Esophagus squamous epithelium (tissue), 5 donors: Measurements from ENCODE around the gene LIPM. TPM values are rescaled to one million over a fixed set of nuclear protein-coding genes. Genes with fewer than 3 reads are reported as not detected.

Experiments
- DNase-seq: peaks from one replicate; lab custom pipeline; 2025; lab: John Stamatoyannopoulos, UW
- H3K27ac ChIP-seq, 4 donors: fragments of 200-600 bp; sonication (generic); one replicate each; pipeline ENCODE4 v1.5.1; 2016 to 2019; ENCODE audit warnings: mild to moderate bottlenecking in 1 of 4
- H3K27me3 ChIP-seq, 4 donors: fragments of 200-600 bp; sonication (generic); 1 replicate in 3 of 4; 2 replicates in 1 of 4; pipeline versions ENCODE4 v1.5.1 to v1.6.0; 2017 to 2021; ENCODE audit warnings: antibody characterized with exemption in 1 of 4
- H3K36me3 ChIP-seq, 3 donors: fragments of 200-600 bp; sonication (generic); one replicate each; pipeline ENCODE4 v1.5.1; 2016 to 2019
- H3K4me1 ChIP-seq, 3 donors: fragments of 200-600 bp; sonication (generic); one replicate each; pipeline ENCODE4 v1.5.1; 2017 to 2019
- H3K4me3 ChIP-seq, 4 donors: fragments of 200-600 bp; sonication (generic); 1 replicate in 3 of 4; 2 replicates in 1 of 4; pipeline ENCODE4 v1.5.1; 2016 to 2019; ENCODE audit warnings: mild to moderate bottlenecking in 2 of 4, moderate library complexity in 1 of 4
- H3K9me3 ChIP-seq, 3 donors: fragments of 200-600 bp; sonication (generic); one replicate each; pipeline ENCODE4 v1.5.1; 2016 to 2019
- POLR2A ChIP-seq, 4 donors: fragments of 450-650 bp; IDR thresholded peaks; one replicate each; pipeline ENCODE4 v1.6.1; 2017; ENCODE audit warnings: antibody characterized with exemption in 4 of 4, mild to moderate bottlenecking in 4 of 4, moderate library complexity in 3 of 4
- WGBS, 2 donors: methylation state at CpG; one replicate each; pipeline ENCODE4 v1.1.5; 2018; 5-methylcytosine and 5-hydroxymethylcytosine counted together
- intact Hi-C: fragments of 100-400 bp; cut with DNase I; formaldehyde crosslinking; loops from one replicate; pipeline ENCODE4 v1.15.0; 2022
- total RNA-seq, 4 donors: library from RNA; depleted of rRNA; stranded (reverse); fragments of >200 nt; gene quantifications; one replicate each; pipeline ENCODE4 v1.1.0, GENCODE V29; 2016
- TF ChIP-seq, protein P1 (sequence below), 6 experiments: fragments of 450-650 bp in 4 of 6; fragments of 200-600 bp in 2 of 6; sonication (generic) in 2 of 6; IDR thresholded peaks; one replicate each; pipeline ENCODE4 v1.5.1; 2016 to 2019; ENCODE audit warnings: antibody characterized with exemption in 6 of 6, mild to moderate bottlenecking in 4 of 6, moderate library complexity in 4 of 6
- donor health status: DM: yes; HTN: yes; CAD: no.

Gene LIPM
- total RNA-seq, 4 donors from 2014 or later, result not detected

DNA sequence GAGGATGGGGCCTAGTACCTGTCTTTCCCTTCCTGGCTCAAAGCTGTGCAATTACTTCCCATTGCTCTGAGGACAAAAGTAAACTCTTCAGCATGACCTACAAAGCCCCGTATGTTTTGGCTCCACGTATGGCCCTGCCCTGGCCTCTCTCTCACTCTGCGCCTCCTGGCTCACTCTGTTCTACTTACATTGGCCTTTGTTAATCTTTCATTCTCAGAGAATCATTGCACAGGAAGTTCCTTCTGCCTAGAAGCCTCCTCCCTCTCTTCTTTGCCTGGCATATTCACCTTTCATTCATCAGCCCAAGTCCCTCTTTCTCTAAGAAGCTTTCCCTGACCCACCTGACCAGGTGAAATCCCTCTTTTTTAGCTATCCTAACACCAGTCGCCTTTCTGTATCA lies 23.9 kb downstream of the LIPM start:
- peaks cover 0 to 8% (median 0%) of the 10 kb centered on the region in 3 donors for H3K4me1 ChIP-seq
- no peak overlapping the region for H3K27ac ChIP-seq
- intact Hi-C loops, result no loop called here
- no peaks in the 10 kb centered on the region for H3K9me3 ChIP-seq
- 72 to 81% methylated on average over 4 of the region's 4 CpGs for WGBS, 2 donors
- peaks cover 0 to 17% (median 0%) of the 10 kb centered on the region in 3 donors for H3K36me3 ChIP-seq
- no peak overlapping the region for H3K4me3 ChIP-seq
- TF ChIP-seq POLR2A (IDR thresholded peaks at IDR 0.05), result no peak
- TF ChIP-seq, protein P1, sequence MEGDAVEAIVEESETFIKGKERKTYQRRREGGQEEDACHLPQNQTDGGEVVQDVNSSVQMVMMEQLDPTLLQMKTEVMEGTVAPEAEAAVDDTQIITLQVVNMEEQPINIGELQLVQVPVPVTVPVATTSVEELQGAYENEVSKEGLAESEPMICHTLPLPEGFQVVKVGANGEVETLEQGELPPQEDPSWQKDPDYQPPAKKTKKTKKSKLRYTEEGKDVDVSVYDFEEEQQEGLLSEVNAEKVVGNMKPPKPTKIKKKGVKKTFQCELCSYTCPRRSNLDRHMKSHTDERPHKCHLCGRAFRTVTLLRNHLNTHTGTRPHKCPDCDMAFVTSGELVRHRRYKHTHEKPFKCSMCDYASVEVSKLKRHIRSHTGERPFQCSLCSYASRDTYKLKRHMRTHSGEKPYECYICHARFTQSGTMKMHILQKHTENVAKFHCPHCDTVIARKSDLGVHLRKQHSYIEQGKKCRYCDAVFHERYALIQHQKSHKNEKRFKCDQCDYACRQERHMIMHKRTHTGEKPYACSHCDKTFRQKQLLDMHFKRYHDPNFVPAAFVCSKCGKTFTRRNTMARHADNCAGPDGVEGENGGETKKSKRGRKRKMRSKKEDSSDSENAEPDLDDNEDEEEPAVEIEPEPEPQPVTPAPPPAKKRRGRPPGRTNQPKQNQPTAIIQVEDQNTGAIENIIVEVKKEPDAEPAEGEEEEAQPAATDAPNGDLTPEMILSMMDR (IDR thresholded peaks at IDR 0.05), result no peak
- no peak for DNase-seq
- H3K27me3 ChIP-seq, result no peaks in the 10 kb centered on the region

DNA sequence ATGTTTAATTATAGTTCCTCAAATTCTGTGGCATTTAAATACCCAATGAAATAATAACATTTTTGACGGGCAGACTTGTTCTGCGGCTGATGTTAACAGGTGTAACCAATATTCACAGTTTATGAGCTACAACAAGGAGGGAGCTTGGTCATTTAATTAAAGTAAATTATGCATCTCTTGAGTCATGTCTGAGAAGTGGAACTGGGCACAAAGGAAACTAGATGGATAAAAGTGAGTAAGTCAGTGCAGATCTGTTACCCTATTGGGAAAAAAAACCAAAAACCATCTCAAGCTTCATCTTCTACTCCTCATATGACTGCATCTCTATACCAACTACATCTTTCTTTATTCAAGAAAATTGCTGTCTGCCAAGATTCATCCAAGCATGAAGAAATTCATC lies 25.1 kb downstream of the LIPM start:
- no peak overlapping the region for H3K4me3 ChIP-seq
- 86 to 93% methylated on average over 2 of the region's 2 CpGs for WGBS, 2 donors
- peaks cover 0 to 17% (median 0%) of the 10 kb centered on the region in 3 donors for H3K36me3 ChIP-seq
- H3K27me3 ChIP-seq, result no peaks in the 10 kb centered on the region
- no peaks in the 10 kb centered on the region for H3K9me3 ChIP-seq
- intact Hi-C loops, result no loop called here
- TF ChIP-seq, protein P1 (IDR thresholded peaks at IDR 0.05), result no peak
- no peak for TF ChIP-seq POLR2A (IDR thresholded peaks at IDR 0.05)
- peaks cover 0 to 17% (median 0%) of the 10 kb centered on the region in 3 donors for H3K4me1 ChIP-seq
- no peak for DNase-seq
- H3K27ac ChIP-seq, result no peak overlapping the region

DNA sequence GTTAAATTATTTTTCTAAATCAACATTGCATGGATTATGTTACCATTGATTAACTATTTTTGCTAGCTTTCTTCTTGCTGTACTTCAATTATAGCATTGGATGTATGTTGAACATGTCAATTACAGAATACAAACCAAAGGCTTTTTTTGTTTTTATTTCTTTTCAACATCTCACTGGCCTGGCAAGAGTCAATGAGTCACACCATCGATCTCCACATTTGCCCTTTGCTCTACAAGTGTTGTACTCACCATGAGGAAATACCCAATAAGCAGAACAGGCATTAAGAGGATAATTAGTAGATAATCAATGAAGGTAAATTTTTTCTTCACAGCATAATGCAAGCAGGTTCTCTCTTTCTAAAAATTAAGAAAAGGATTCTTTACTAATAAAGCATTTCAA lies 25.8 kb downstream of the LIPM start:
- no peaks in the 10 kb centered on the region for H3K9me3 ChIP-seq
- H3K27ac ChIP-seq, result no peak overlapping the region
- DNase-seq, result no peak
- TF ChIP-seq, protein P1 (IDR thresholded peaks at IDR 0.05), result no peak
- TF ChIP-seq POLR2A (IDR thresholded peaks at IDR 0.05), result no peak
- peaks cover 0 to 17% (median 0%) of the 10 kb centered on the region in 3 donors for H3K36me3 ChIP-seq
- H3K4me1 ChIP-seq, result peaks cover 0 to 17% (median 0%) of the 10 kb centered on the region in 3 donors
- intact Hi-C loops, result no loop called here
- 19 to 28% methylated on average over 1 of the region's 1 CpG for WGBS, 2 donors
- H3K4me3 ChIP-seq, result no peak overlapping the region
- H3K27me3 ChIP-seq, result no peaks in the 10 kb centered on the region

DNA sequence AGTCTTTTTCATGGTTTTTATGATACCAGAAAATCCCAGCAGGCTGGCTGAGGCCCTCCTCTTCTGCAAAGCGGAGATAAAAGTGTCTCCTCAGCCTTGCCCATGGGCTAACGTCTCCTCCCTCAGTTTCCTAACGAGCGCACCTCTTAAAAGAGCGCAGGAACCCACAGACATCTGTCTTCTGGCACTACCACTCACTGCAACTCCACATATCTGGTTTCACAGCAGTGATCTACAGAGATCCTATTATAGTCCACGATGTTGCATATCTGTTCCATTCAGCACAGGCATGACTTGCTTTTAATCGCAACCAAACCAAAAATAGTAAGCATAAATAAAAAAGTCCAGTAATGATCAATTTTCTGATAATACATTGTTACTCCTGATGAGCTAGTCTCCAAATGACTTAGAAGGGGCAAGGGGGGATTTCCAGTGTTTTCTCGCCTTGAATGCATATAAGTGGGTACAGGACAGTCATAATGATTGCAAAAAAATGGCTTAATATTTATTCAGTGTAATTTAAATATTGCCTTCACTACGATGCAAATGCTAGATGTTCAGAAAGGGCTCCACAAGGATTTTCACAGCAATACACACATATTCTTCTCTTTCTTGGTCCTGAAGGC lies 28.2 kb downstream of the LIPM start:
- H3K9me3 ChIP-seq, result no peaks in the 10 kb centered on the region
- TF ChIP-seq, protein P1 (IDR thresholded peaks at IDR 0.05), result no peak
- no peak for TF ChIP-seq POLR2A (IDR thresholded peaks at IDR 0.05)
- peaks cover 0 to 13% (median 0%) of the 10 kb centered on the region in 3 donors for H3K36me3 ChIP-seq
- no peaks in the 10 kb centered on the region for H3K27me3 ChIP-seq
- H3K4me1 ChIP-seq, result peaks cover 0 to 25% (median 0%) of the 10 kb centered on the region in 3 donors
- no peak for DNase-seq
- WGBS, 2 donors, result 67 to 88% methylated on average over 9 of the region's 9 CpGs
- H3K4me3 ChIP-seq, result no peak overlapping the region
- H3K27ac ChIP-seq, result no peak overlapping the region
- intact Hi-C loops, result no loop called here

DNA sequence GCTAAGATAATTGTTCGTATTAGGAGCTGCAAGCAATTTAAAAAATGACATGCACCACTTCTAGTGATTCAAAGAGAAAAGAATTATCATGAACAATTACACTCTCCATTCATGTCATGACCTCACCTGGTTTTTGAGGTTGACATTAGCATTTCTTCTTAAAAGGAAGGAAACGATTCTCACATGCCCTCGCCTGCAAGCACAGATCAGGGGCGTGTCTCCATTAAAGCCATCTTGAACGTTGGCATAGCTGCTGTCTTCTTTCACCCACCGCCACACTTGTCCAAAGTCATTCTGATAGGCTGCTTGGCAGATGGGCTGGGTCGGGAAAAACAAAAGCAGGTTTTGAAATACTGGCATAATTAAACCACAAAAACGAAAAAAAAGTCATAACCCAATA lies 29.2 kb downstream of the LIPM start:
- Histone ChIP-seq H3K9me3 (no peaks in the 10 kb centered on the region), H3K36me3 (peaks cover 0 to 10% (median 0%) of the 10 kb centered on the region in 3 donors), H3K27me3 (no peaks in the 10 kb centered on the region), H3K4me3 (no peak overlapping the region), H3K4me1 (peaks cover 0 to 35% (median 0%) of the 10 kb centered on the region in 3 donors), H3K27ac (no peak overlapping the region)
- DNase-seq, result no peak
- WGBS, 2 donors, result 32 to 37% methylated on average over 8 of the region's 8 CpGs
- TF ChIP-seq, protein P1 (IDR thresholded peaks at IDR 0.05), result no peak
- intact Hi-C loops, result no loop called here
